Right lobe of liver (tissue), 4 donors: ENCODE measurements around the gene LRRC8B.

ENCODE experiments used
- CTCF ChIP-seq, 4 donors: fragments of 200-600 bp in 3 of 4; fragments of 450-650 bp in 1 of 4; IDR thresholded peaks; one replicate each; pipeline versions ENCODE4 v1.5.1 to v1.8.0; 2016 to 2022; ENCODE audit warnings: antibody characterized with exemption in 4 of 4, mild to moderate bottlenecking in 2 of 4
- POLR2A ChIP-seq: fragments of 450-650 bp; IDR thresholded peaks from one replicate; pipeline ENCODE4 v1.6.1; 2017; ENCODE audit warnings: antibody characterized with exemption, mild to moderate bottlenecking
- donor health status: DM: no; HTN: no; CAD: no.
- donor health status: DM: no; HTN: no; CAD: no.
- donor health status: DM: no; HTN: yes; CAD: no.

GRCh38 chr1:89622895-89623294 is 98.3 kb downstream of the LRRC8B start:
- TF ChIP-seq CTCF (IDR thresholded peaks at IDR 0.05) (peak in 1 of 4 donors; percentile 3), POLR2A (no peak)
